Hematopoietic multipotent progenitor cell (in vitro differentiated cells): Measurements from ENCODE around the gene SLC27A5. TPM values are rescaled to one million over a fixed set of nuclear protein-coding genes. Genes with fewer than 3 reads are reported as not detected.
A peak's percentile ranks its signal among the peaks of the same experiment; 100 is the strongest.

ENCODE experiments used
- DNase-seq, 3 donors: peaks; one replicate each; pipeline ENCODE4 v3.0.0-alpha.2; 2011 to 2015; ENCODE audit warnings: low read depth in 2 of 3, low spot score in 2 of 3
- total RNA-seq: library from RNA; depleted of rRNA; stranded (reverse); fragments of >200 nt; gene quantifications from one replicate; pipeline ENCODE4 v1.2.3, GENCODE V29; 2012

Gene SLC27A5
- total RNA-seq, 1 donor: 24.2 TPM

DNA sequence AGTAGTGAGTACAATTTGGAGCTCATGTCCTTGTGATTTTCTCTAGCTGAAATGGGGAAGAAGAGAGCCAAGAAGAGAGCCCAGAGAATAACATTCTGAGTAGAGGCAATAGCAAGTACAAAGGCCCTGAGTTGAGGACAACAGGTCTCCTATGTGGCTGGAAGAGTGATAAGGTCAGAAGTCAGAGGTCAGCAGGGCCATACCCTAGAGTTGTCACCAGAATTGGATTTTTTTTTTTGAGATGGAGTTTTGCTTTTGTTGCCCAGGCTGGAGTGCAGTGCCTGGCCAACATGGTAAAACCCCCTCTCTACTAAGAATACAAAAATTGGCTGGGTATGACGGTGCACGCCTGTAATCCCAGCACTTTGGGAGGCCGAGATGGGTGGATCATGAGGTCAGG lies 24.1 kb upstream of the SLC27A5 start:
- no peak for DNase-seq

- no peak for DNase-seq
These were observed 19.4 kb upstream of the SLC27A5 start for GRCh38 chr19:58531034-58531840.

GRCh38 chr19:58529405-58529804 lies 17.6 kb upstream of the SLC27A5 start:
- no peak for DNase-seq

- DNase-seq: no peak
These were observed 10.9 kb upstream of the SLC27A5 start for GRCh38 chr19:58522709-58523108.

GRCh38 chr19:58521651-58522050 lies 9.9 kb upstream of the SLC27A5 start:
- no peak for DNase-seq

DNA sequence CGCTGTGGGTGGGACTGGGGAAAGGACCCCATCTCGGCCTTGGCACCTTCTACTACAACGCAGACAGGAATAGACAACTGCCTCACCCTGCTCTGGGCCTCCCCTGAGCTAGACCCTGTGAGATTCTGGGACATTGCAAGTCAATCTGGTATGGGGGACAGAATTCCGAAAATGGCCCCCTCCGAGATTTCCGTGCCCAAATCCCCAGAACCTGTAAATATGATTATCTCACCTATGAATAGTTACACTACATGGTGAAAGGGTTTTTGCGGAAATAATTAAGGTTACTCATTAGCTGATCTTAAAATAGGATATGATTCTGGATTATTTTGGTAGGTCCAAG lies 8.4 kb upstream of the SLC27A5 start:
- DNase-seq: no peak

DNA sequence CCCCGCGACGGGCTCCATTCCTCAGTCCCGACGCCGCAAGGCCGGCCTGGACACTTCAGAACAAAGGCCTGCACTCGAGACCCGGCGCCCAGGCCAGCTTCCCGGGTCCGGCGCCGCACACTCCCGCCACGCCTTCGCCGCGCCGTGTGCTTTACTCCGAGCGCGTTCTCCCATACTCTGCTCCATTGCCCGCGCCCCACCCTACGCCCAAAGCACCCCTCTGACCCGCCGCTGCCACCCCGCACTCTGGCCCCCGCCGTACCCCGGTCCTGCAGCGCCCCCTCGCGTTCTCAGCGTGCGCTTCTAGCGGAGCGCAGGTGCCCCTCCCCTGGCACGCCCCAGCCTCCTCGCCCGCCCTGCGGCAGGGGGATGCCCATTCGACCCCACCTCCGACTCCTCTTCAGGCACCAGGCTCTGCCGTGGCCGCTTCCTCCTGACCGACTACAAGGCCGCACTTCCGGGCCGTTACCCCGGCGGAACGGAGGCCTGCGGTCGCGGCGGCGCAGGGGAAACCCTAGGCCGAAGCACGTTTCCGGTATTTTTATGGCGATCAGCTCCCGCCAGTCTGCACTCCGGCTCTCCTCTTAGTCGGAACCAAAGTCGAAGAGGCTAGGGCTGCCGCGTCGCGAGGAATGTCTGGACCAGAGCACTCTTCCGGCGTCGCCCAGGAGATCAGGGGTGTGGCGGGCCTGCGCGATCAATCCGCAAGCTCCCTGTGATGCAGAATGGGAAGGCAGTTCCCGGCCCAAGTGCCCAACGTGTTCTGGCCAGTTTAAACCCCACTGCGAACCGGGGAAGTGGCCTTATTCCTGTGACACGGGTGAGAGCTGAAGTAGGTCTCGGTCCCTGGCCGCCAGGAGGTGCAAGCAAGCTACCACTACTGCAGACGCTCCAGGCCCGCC lies 7.8 kb upstream of the SLC27A5 start, which contains the start of gene ZBTB45:
TSS of gene ZBTB45 (minus strand) at position 456 of the 902 bp plus-strand sequence. CDS start 2,137 bp downstream, outside the sequence.
- peak; percentile 80 to 96 (median 95) for DNase-seq

DNA sequence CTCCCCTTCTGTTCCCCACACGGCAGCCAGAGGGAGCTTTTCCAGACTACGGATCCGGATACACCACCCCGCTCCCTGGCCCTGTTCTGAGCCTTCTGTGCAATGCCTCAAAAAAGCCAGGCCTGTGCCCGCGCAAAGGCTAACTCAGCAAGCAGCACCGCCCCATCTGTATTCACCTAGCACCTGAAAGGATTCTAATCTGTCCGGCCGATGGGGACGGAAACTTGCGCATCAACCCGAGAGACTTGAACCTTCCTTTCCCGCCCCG lies 7.2 kb upstream of the SLC27A5 start:
- DNase-seq: peak in 2 of 3 donors; percentile 65 to 78

GRCh38 chr19:58518256-58519086 lies 6.7 kb upstream of the SLC27A5 start:
- DNase-seq: no peak

GRCh38 chr19:58516964-58517833 lies 5.4 kb upstream of the SLC27A5 start:
- DNase-seq: no peak

GRCh38 chr19:58516246-58516836 lies 4.5 kb upstream of the SLC27A5 start:
- no peak for DNase-seq

DNA sequence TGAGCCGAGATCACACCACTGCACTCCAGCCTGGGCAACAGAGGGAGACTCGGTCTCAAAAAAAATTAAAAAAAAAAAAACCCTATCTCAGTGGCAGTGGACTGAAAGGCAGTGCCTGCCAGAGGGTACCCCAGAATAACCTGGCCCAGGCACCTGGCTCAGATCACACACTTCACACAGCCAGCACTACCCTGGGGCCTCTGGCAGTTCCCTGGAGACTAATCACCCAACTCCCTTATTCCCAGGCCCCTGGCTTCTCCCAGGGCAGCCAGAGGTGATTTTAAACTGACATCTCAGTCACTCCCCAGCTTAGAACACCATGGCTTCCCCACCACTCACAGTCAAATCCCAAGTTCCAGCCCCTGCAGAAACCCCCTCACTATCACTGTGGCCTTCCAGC lies 3.5 kb upstream of the SLC27A5 start:
- no peak for DNase-seq

DNA sequence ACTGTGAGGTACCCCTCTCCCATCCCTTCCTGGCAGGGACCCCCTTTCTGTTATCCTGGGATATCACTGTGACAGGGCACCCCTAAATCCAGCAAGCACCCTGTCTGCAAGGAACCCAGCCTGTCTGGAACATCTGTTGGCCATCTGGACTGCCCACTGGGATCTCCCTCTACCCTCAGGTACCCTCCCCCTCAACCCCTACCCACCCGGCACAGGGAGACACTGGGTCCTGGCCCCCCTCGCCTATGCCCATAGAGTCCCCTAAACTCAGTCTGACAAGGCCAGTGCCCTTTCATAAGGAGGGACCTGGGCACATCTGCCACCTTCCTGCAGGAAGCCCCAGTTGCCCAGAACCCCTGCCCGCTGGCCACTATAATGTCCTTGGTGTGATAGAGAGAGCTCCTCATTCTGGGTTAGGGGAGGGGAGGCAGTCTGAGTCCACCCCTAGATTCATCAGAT lies 2.8 kb upstream of the SLC27A5 start:
- no peak for DNase-seq

DNA sequence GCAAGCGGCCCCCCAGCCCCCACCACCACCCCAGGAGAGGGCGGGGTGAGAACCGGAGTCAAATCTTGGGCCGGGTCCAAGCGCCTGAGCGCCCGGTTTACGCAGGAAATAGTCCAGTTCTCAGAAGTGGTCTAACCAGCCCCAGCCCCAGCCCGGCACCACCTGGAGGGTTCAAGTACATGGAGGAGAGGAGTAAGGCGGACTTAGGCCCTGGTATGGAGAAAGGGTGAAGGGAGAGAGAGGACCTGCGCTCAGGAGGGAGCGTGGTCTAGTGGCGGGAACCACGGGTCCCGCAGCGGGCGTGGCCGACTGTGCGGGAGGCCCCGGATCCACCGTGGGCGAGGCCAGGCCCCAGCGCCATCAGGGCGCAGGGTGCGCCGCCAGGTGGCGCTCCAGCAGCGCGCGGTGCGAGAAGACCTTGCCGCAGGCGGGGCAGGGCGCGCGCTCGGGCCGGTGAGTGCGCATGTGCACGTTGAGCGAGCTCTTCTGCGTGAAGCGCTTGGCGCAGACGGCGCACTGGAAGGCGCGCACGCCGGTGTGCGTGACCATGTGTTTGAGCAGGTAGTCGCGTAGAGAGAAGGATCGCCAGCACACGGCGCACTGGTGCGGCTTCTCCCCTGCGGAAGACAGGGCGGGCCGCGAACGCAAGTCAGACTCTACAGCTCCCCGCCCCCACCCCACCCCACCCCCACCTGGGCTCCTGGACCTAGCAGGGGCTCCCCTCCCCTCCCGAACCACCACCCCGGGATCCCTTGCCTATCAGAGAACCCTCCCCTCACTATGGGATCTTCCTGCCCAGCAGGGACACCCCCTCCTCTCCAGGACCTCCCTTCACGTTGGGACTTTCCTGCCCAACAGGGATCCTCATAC lies 2.1 kb upstream of the SLC27A5 start:
- DNase-seq: peak; percentile 92 to 97 (median 92)

DNA sequence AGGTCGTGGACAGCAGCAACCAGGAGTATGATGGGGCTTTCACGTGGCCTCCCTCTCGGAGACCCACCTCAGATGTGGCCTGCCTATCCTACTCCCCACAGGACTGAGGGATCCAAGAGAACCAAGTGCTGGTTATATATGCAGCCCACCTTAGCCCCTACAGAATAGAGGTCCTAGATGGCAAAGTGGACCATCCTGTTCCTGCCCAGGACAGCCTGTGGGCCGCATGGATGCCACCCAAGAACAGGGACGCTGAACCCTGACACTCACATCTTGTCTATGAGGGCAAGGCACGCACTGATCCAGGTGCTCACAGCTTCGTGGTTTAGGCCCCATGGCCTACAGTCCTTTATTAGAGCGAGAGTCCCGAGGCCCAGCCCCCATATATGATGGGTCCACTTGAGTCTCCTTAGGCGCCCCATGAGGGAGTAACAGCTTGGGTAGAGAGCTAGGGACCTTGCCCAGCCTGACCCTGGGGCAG lies 1.5 kb upstream of the SLC27A5 start:
- no peak for DNase-seq

DNA sequence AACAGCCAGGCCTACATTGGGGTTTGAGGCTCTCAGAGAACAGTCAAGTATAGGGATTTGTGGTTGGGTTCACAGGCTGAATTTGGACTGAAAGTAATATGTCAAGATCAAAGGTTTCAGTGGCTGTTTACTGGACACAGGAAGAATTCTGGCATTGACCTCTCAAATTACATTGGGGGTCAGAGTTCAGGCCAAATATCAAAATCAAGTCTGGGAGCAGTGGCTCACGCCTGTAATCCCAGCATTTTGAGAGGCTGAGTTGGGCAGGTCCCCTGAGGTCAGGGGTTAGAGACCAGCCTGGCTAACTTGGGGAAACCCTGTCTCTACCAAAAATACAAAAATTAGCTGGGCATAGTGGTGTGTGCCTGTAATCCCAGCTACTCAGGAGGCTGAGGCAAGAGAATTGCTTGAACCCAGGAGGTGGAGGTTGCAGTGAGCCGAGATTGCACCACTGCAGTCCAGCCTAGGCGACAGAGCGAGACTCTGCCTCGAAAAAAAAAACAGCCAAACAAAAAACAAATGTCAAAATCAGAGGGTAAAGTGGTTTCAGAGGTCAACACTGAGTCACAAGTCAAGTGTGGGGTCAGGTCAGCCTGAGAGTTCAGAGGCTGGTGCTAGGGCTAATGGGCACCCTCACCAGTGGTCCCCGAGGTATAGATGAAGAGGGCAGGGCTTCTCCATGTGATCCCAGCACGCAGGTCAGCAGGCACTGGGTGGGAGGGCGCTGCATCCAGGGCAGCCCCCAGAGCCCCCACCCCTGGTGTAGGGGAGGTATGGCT lies 1.5 kb downstream of the SLC27A5 start:
- DNase-seq: no peak

DNA sequence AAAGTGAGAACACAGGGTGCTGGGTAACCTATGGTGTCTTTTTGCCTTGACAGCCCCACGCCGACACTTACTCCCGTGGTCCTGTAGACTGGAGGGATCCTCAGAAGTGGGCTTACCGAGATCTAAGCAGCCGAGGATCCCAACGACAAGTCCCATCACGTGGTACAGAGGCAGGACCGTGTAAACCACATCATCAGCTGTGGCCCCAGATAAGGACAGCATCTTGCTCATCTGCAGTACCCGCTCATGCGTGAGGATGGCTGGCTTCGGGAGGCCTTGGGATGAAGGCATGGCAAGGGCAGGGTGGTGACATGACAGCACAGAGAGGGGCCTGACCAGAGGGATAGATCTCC lies 2.1 kb downstream of the SLC27A5 start:
- no peak for DNase-seq
